Transverse colon (tissue), 4 donors: ENCODE data around the gene ZNF658.
"Not testable (repeated sequence)": the region's sequence is repeated elsewhere in the genome, so short reads cannot be mapped to it uniquely, and the experiment has no call there.

ENCODE experiments used
- CTCF ChIP-seq, 5 experiments: fragments of 200-600 bp in 3 of 5; fragments of 450-650 bp in 2 of 5; sonication (generic) in 3 of 5; IDR thresholded peaks; 1 replicate in 2 of 5; 2 replicates in 3 of 5; pipeline ENCODE4 v1.5.1; 2016 to 2017; ENCODE audit warnings: antibody characterized with exemption in 5 of 5, inconsistent platforms in 3 of 5, mild to moderate bottlenecking in 2 of 5, moderate library complexity in 1 of 5
- EP300 ChIP-seq: sonication (generic); formaldehyde crosslinking; IDR thresholded peaks from one replicate; pipeline ENCODE4 v1.6.1; 2017; ENCODE audit warnings: antibody characterized with exemption, low read depth
- POLR2A ChIP-seq: fragments of 450-650 bp; IDR thresholded peaks from one replicate; pipeline ENCODE4 v1.6.1; 2016; ENCODE audit warnings: antibody characterized with exemption, mild to moderate bottlenecking, moderate library complexity
- POLR2AphosphoS5 ChIP-seq, 3 donors: sonication (generic); formaldehyde crosslinking; IDR thresholded peaks; one replicate each; pipeline ENCODE4 v1.6.1; 2016; ENCODE audit warnings: antibody characterized with exemption in 3 of 3

GRCh38 chr9:66881847-66882246 is 18.7 kb upstream of the ZNF658 start:
- not testable (repeated sequence) for TF ChIP-seq CTCF (IDR thresholded peaks at IDR 0.05); POLR2A; POLR2AphosphoS5 (IDR thresholded peaks at IDR 0.05); EP300
